MM.1S (cell line): ENCODE data around the gene MYPN.

Source experiments
- DNase-seq: peaks from one replicate; pipeline ENCODE4 v3.0.0-alpha.2; 2015
- H2AFZ ChIP-seq: fragments of 300-600 bp; sonication (generic); 2 replicates; pipeline ENCODE4 v1.6.0; 2016; ENCODE audit warnings: antibody characterized with exemption, low read length
- H3F3A ChIP-seq: fragments of 300-600 bp; sonication (generic); 2 replicates; pipeline ENCODE4 v1.6.1; 2016; ENCODE audit warnings: mild to moderate bottlenecking, antibody characterized with exemption, low read length, moderate library complexity, mixed read lengths; ENCODE audit not compliant: insufficient read depth
- H3K27ac ChIP-seq: fragments of 300-600 bp; sonication (generic); 2 replicates; pipeline ENCODE4 v1.5.1; 2016; ENCODE audit warnings: mild to moderate bottlenecking, low read length
- H3K27me3 ChIP-seq: fragments of 300-600 bp; sonication (generic); replicated peaks from 2 replicates; pipeline ENCODE4 v1.6.0; 2016; ENCODE audit warnings: low read length; ENCODE audit not compliant: insufficient read depth
- H3K36me3 ChIP-seq: fragments of 300-600 bp; sonication (generic); replicated peaks from 2 replicates; pipeline ENCODE4 v1.6.1; 2016; ENCODE audit warnings: mild to moderate bottlenecking, low read length, mixed read lengths; ENCODE audit not compliant: insufficient read depth
- H3K4me1 ChIP-seq: fragments of 300-600 bp; sonication (generic); 2 replicates; pipeline ENCODE4 v1.6.1; 2016; ENCODE audit warnings: low read length, mixed read lengths
- H3K4me2 ChIP-seq: fragments of 300-600 bp; sonication (generic); 2 replicates; pipeline ENCODE4 v1.6.0; 2016; ENCODE audit warnings: low read depth, low read length
- H3K4me3 ChIP-seq: fragments of 300-600 bp; sonication (generic); 2 replicates; pipeline ENCODE4 v1.5.1; 2016; ENCODE audit warnings: low read length, mixed read lengths
- H3K79me2 ChIP-seq: fragments of 300-600 bp; sonication (generic); 2 replicates; pipeline ENCODE4 v1.6.1; 2016; ENCODE audit warnings: mixed run types, low read length, mixed read lengths
- H3K9ac ChIP-seq: fragments of 300-600 bp; sonication (generic); 2 replicates; pipeline ENCODE4 v1.6.1; 2016; ENCODE audit warnings: low read length, mixed read lengths
- H3K9me2 ChIP-seq: fragments of 300-600 bp; sonication (generic); replicated peaks from 2 replicates; pipeline ENCODE4 v1.6.1; 2016; ENCODE audit warnings: mild to moderate bottlenecking, low read length, mixed read lengths; ENCODE audit not compliant: insufficient read depth
- H3K9me3 ChIP-seq: fragments of 300-600 bp; sonication (generic); replicated peaks from 2 replicates; pipeline ENCODE4 v1.6.1; 2016; ENCODE audit warnings: mild to moderate bottlenecking, low read length, mixed read lengths; ENCODE audit not compliant: insufficient read depth
- H4K20me1 ChIP-seq: fragments of 300-600 bp; sonication (generic); 2 replicates; pipeline ENCODE4 v1.6.1; 2016; ENCODE audit warnings: mild to moderate bottlenecking, low read length, moderate library complexity, mixed read lengths; ENCODE audit not compliant: insufficient read depth
- EZH2 ChIP-seq: fragments of 300-600 bp; sonication (generic); optimal IDR thresholded peaks from 2 replicates; pipeline ENCODE3; 2017; ENCODE audit warnings: low read depth, mild to moderate bottlenecking, antibody characterized with exemption, low read length, mixed read lengths
- EZH2phosphoT487 ChIP-seq: fragments of 300-600 bp; sonication (generic); IDR thresholded peaks from 2 replicates; pipeline ENCODE4 v1.6.1; 2018; ENCODE audit warnings: antibody characterized with exemption, low read length
- TF ChIP-seq, protein P1 (sequence below): fragments of 300-600 bp; sonication (generic); IDR thresholded peaks from 2 replicates; pipeline ENCODE4 v1.5.1; 2016; ENCODE audit warnings: antibody characterized with exemption, low read length, mixed read lengths

The MYPN gene

DNA sequence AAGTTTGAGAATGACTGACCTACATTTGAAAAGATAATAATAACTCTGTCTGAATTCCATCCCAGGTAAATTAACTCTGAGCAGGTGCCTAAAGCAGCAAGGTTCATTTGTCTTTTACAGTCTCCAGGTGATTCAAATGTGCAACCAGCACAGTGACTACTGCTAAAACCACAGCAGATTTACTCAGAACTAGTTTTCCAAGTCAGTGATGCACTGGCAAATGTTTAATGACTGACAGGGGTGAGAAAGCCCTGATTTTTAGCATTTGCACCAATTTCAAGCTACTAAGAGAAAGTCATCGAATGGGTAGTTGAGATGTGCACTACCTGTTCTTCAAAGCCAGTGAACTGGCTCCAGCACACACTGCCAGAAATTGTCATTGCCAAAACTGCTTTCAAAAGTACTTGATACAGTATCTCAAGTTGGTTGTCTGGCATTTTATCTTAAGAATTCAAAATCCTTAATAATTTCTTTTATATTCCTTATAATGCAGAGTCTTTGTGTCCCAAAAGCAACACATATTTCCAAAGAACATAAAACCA is 62.3 kb downstream of the MYPN start:
- Histone ChIP-seq H3F3A (peaks cover 9% of the 10 kb centered on the region; the same call in 1 of the 2 replicates), H3K9me2 (no peaks in the 10 kb centered on the region)
- DNase-seq: no peak

DNA sequence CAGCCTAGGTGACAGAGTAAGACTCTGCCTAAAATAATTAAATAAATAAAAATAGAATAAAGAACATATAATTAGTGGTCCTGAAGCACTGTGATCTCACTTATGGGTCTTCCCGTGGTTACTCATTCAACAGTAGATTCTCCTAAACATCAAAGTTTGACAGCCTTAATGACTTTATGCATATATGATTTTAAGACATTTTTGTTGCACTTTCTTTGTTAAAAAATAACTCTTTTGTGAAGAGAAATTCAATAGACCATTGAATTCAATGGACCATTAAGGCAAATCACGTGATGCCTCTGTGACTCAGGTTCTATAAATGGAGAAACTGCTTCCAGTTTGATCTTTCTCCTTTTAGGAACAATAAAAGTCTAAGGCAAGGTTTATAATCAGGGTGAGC is 63.0 kb downstream of the MYPN start:
- H3K79me2 ChIP-seq: no peaks in the 10 kb centered on the region
- peaks cover 10% of the 10 kb centered on the region for H3K4me1 ChIP-seq
- no peak overlapping the region for H3K4me3 ChIP-seq
- no peaks in the 10 kb centered on the region for H3K27me3 ChIP-seq
- TF ChIP-seq, protein P1, sequence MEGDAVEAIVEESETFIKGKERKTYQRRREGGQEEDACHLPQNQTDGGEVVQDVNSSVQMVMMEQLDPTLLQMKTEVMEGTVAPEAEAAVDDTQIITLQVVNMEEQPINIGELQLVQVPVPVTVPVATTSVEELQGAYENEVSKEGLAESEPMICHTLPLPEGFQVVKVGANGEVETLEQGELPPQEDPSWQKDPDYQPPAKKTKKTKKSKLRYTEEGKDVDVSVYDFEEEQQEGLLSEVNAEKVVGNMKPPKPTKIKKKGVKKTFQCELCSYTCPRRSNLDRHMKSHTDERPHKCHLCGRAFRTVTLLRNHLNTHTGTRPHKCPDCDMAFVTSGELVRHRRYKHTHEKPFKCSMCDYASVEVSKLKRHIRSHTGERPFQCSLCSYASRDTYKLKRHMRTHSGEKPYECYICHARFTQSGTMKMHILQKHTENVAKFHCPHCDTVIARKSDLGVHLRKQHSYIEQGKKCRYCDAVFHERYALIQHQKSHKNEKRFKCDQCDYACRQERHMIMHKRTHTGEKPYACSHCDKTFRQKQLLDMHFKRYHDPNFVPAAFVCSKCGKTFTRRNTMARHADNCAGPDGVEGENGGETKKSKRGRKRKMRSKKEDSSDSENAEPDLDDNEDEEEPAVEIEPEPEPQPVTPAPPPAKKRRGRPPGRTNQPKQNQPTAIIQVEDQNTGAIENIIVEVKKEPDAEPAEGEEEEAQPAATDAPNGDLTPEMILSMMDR: no peak
- TF ChIP-seq EZH2 (no peak), EZH2phosphoT487 (no peak)
- no peaks in the 10 kb centered on the region for H3K9me3 ChIP-seq
- peaks cover 9% of the 10 kb centered on the region; the same call in 1 of the 2 replicates for H3F3A ChIP-seq
- no peak overlapping the region for H3K4me2 ChIP-seq
- no peaks in the 10 kb centered on the region for H4K20me1 ChIP-seq
- no peak overlapping the region for H2AFZ ChIP-seq
- no peak overlapping the region for H3K9ac ChIP-seq
- no peak overlapping the region for H3K27ac ChIP-seq
- no peaks in the 10 kb centered on the region for H3K36me3 ChIP-seq
- no peaks in the 10 kb centered on the region for H3K9me2 ChIP-seq
- DNase-seq: no peak

More for the DNA sequence above, 62.3 kb downstream of the MYPN start:
- no peak for TF ChIP-seq EZH2phosphoT487
- TF ChIP-seq EZH2: no peak
- TF ChIP-seq, protein P1: no peak
- H3K9ac ChIP-seq: no peak overlapping the region
- H3K36me3 ChIP-seq: no peaks in the 10 kb centered on the region
- H3K27me3 ChIP-seq: no peaks in the 10 kb centered on the region
- peak overlapping the region; percentile 31; the same call in 1 of the 2 replicates for H3K27ac ChIP-seq
- no peak overlapping the region; the same call in 1 of the 2 replicates for H3K4me2 ChIP-seq
- H3K9me3 ChIP-seq: no peaks in the 10 kb centered on the region
- no peaks in the 10 kb centered on the region for H4K20me1 ChIP-seq
- no peak overlapping the region for H2AFZ ChIP-seq
- peaks cover 10% of the 10 kb centered on the region for H3K4me1 ChIP-seq
- no peak overlapping the region for H3K4me3 ChIP-seq
- no peaks in the 10 kb centered on the region for H3K79me2 ChIP-seq

DNA sequence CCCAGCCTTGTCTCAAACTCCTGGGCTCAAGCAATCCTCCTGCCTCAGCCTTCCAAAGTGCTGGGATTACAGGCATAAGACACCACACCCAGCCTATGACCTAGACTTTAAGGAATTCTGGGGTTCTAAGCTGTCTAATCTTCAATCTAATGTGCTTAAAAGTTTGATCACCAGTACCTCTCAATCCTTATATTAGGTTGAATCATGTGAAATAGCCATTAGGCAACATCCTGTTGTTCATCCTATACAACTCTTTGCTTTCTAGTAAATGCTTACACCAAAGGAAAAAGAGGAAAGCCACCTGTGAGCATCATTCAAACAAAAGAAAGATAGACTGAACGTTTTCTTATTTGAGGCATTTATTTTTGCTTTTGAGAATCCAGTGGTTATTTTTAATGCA is 66.7 kb downstream of the MYPN start:
- Histone ChIP-seq H3K9ac (no peak overlapping the region), H3K9me3 (no peaks in the 10 kb centered on the region), H3K27me3 (no peaks in the 10 kb centered on the region), H4K20me1 (no peaks in the 10 kb centered on the region), H2AFZ (no peak overlapping the region), H3F3A (peaks cover 9% of the 10 kb centered on the region; the same call in 1 of the 2 replicates), H3K4me2 (no peak overlapping the region), H3K4me3 (no peak overlapping the region), H3K27ac (no peak overlapping the region), H3K36me3 (no peaks in the 10 kb centered on the region), H3K79me2 (no peaks in the 10 kb centered on the region), H3K9me2 (no peaks in the 10 kb centered on the region), H3K4me1 (peaks cover 9% of the 10 kb centered on the region)
- no peak for TF ChIP-seq EZH2
- TF ChIP-seq, protein P1: no peak
- no peak for TF ChIP-seq EZH2phosphoT487
- DNase-seq: no peak
